Kidney (tissue), 14 donors: Measurements from ENCODE around the gene WASF2. TPM values are rescaled to one million over a fixed set of nuclear protein-coding genes. Genes with fewer than 3 reads are reported as not detected.
A peak's percentile ranks its signal among the peaks of the same experiment; 100 is the strongest.

ENCODE experiments used
- DNase-seq, 5 donors: peaks; one replicate each; pipeline ENCODE4 v3.0.0-alpha.2; 2013 to 2020
- FAIRE-seq: peaks from 2 replicates; lab custom pipeline; 2012; peaks lifted over from hg19 to GRCh38; lab: Jason Lieb, UNC
- H3K27ac ChIP-seq, 2 donors: one replicate each; pipeline ENCODE4 v1.7.0; 2013; ENCODE audit warnings: low read depth in 2 of 2, low read length in 2 of 2, inconsistent platforms in 1 of 2
- H3K27me3 ChIP-seq: one replicate; pipeline ENCODE4 v1.7.1; 2013; ENCODE audit warnings: low read length, inconsistent platforms; ENCODE audit not compliant: control insufficient read depth, insufficient read depth
- H3K36me3 ChIP-seq, 3 donors: one replicate each; pipeline versions ENCODE4 v1.7.0 to v1.7.1; 2013; ENCODE audit warnings: low read length in 3 of 3, control low read depth in 1 of 3, inconsistent platforms in 1 of 3; ENCODE audit not compliant: insufficient read depth in 3 of 3, control insufficient read depth in 2 of 3
- H3K4me1 ChIP-seq, 3 donors: one replicate each; pipeline versions ENCODE4 v1.7.0 to v1.7.1; 2013; ENCODE audit warnings: low read length in 3 of 3, inconsistent platforms in 1 of 3, low read depth in 1 of 3; ENCODE audit not compliant: control insufficient read depth in 2 of 3, insufficient read depth in 2 of 3
- H3K4me3 ChIP-seq, 3 donors: one replicate each; pipeline versions ENCODE4 v1.7.0 to v1.8.1; 2013; ENCODE audit warnings: low read length in 3 of 3, control low read depth in 1 of 3, inconsistent platforms in 1 of 3
- H3K9ac ChIP-seq, 3 donors: one replicate each; pipeline versions ENCODE4 v1.7.0 to v1.7.1; 2013; ENCODE audit warnings: low read length in 3 of 3, control low read depth in 1 of 3, inconsistent platforms in 1 of 3
- H3K9me3 ChIP-seq, 3 donors: one replicate each; pipeline versions ENCODE4 v1.7.0 to v1.7.1; 2013; ENCODE audit warnings: low read length in 3 of 3, control low read depth in 1 of 3, inconsistent platforms in 1 of 3; ENCODE audit not compliant: control insufficient read depth in 2 of 3, insufficient read depth in 1 of 3
- CTCF ChIP-seq: IDR thresholded peaks from 3 replicates; pipeline ENCODE4 v1.5.1; 2012; ENCODE audit warnings: mild to moderate bottlenecking, moderate library complexity, borderline replicate concordance; ENCODE audit not compliant: insufficient read depth; ENCODE audit errors: extremely low read depth
- intact Hi-C: fragments of 100-400 bp; cut with DNase I; formaldehyde crosslinking; loops from one replicate; pipeline ENCODE4 v1.11.1; 2022
- polyA plus RNA-seq: library from polyadenylated mRNA; stranded (reverse); fragments of 350-450 nt; fragmentation: Illumina TruSeq; extraction: RNeasy Lipid Tissue Mini Kit (QIAGEN cat#74804); gene quantifications from one replicate; pipeline ENCODE4 v1.2.3, GENCODE V29; 2014; ENCODE audit warnings: low read depth, low replicate concordance; ENCODE audit not compliant: insufficient read depth
- total RNA-seq: library from RNA; stranded (reverse); fragmentation: NEBNext Ultra II Directional; extraction: Animal tissue kit (Norgen Biotek cat#: 25700); gene quantifications from one replicate; pipeline ENCODE4 v1.2.1, GENCODE V29; 2021
- donor health status: control.
- donor health status: control.
- donor health status: control.
- donor health status: control.
- donor health status: control.
- donor health status: DM: yes; HTN: yes; CAD: no.
- donor health status: Normal renal cell carcinoma (clear cell type).

WASF2 gene
- total and polyA plus RNA-seq, 2 donors from 2014 or later = 23.9 to 159 TPM

GRCh38 chr1:27380766-27381733 lies 108.9 kb downstream of the WASF2 start:
- H3K9me3 ChIP-seq = no peaks in the 10 kb centered on the region
- no peaks in the 10 kb centered on the region for H3K27me3 ChIP-seq
- no peak overlapping the region for H3K27ac ChIP-seq
- H3K4me1 ChIP-seq = no peaks in the 10 kb centered on the region
- H3K36me3 ChIP-seq = no peaks in the 10 kb centered on the region
- H3K9ac ChIP-seq = peak overlapping the region in 1 of 3 donors; percentile 26
- FAIRE-seq = no peak
- no peak overlapping the region for H3K4me3 ChIP-seq
- TF ChIP-seq CTCF = no peak
- intact Hi-C loops = no loop called here
- DNase-seq = no peak

- H3K27ac ChIP-seq = no peak overlapping the region
These were observed 109.7 kb downstream of the WASF2 start for GRCh38 chr1:27380224-27380623.

GRCh38 chr1:27379564-27380122 lies 110.3 kb downstream of the WASF2 start:
- no peak for FAIRE-seq
- no peak overlapping the region for H3K27ac ChIP-seq
- H3K4me1 ChIP-seq = no peaks in the 10 kb centered on the region

More at GRCh38 chr1:27380224-27380623, 109.7 kb downstream of the WASF2 start:
- intact Hi-C loops = no loop called here
- H3K9ac ChIP-seq = no peak overlapping the region
- DNase-seq (no peak), FAIRE-seq (no peak)
- no peak overlapping the region for H3K4me3 ChIP-seq
- H3K36me3 ChIP-seq = no peaks in the 10 kb centered on the region
- H3K4me1 ChIP-seq = no peaks in the 10 kb centered on the region
- no peak for TF ChIP-seq CTCF
- H3K27me3 ChIP-seq = no peaks in the 10 kb centered on the region
- H3K9me3 ChIP-seq = no peaks in the 10 kb centered on the region

More at GRCh38 chr1:27379564-27380122, 110.3 kb downstream of the WASF2 start:
- H3K9me3 ChIP-seq = no peaks in the 10 kb centered on the region
- H3K27me3 ChIP-seq = no peaks in the 10 kb centered on the region
- DNase-seq = no peak
- H3K4me3 ChIP-seq = no peak overlapping the region
- H3K36me3 ChIP-seq = no peaks in the 10 kb centered on the region
- TF ChIP-seq CTCF = no peak
- intact Hi-C loops = no loop called here
- H3K9ac ChIP-seq = no peak overlapping the region
